Breast epithelium (tissue), 3 donors: ENCODE data around the gene RXRB.

ENCODE experiments used
- POLR2A ChIP-seq: fragments of 450-650 bp; IDR thresholded peaks from one replicate; pipeline ENCODE4 v1.6.1; 2016; ENCODE audit warnings: antibody characterized with exemption, mild to moderate bottlenecking, moderate library complexity
- POLR2AphosphoS5 ChIP-seq, 3 donors: sonication (generic); formaldehyde crosslinking; IDR thresholded peaks; one replicate each; pipeline ENCODE4 v1.6.1; 2017; ENCODE audit warnings: antibody characterized with exemption in 3 of 3
- TF ChIP-seq, protein P1 (sequence below), 3 donors: fragments of 450-650 bp; IDR thresholded peaks; one replicate each; pipeline ENCODE4 v1.5.1; 2016 to 2017; ENCODE audit warnings: antibody characterized with exemption in 3 of 3, mild to moderate bottlenecking in 3 of 3, moderate library complexity in 3 of 3

DNA sequence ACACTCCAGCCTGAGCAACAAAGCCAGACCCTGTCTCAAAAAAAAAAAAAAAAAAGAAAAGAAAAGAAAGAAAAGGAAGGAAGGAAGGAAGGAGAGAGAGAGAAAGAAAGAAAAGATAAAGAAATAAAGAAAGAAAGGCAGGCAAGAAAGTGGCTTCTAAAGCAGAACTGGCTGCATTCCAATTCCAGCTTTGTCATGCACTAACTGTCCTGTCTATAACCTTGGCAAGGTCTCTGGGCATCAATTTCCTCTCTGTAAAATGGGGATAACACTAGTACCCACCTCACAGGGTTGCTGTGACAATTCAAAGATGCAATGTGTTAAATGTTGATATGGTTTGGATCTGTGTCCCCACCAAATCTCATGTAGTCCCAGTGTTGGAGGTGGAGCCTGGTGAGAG lies 35.9 kb upstream of the RXRB start:
- TF ChIP-seq, protein P1, sequence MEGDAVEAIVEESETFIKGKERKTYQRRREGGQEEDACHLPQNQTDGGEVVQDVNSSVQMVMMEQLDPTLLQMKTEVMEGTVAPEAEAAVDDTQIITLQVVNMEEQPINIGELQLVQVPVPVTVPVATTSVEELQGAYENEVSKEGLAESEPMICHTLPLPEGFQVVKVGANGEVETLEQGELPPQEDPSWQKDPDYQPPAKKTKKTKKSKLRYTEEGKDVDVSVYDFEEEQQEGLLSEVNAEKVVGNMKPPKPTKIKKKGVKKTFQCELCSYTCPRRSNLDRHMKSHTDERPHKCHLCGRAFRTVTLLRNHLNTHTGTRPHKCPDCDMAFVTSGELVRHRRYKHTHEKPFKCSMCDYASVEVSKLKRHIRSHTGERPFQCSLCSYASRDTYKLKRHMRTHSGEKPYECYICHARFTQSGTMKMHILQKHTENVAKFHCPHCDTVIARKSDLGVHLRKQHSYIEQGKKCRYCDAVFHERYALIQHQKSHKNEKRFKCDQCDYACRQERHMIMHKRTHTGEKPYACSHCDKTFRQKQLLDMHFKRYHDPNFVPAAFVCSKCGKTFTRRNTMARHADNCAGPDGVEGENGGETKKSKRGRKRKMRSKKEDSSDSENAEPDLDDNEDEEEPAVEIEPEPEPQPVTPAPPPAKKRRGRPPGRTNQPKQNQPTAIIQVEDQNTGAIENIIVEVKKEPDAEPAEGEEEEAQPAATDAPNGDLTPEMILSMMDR (IDR thresholded peaks at IDR 0.05): no peak
- TF ChIP-seq POLR2AphosphoS5 (IDR thresholded peaks at IDR 0.05): no peak
- TF ChIP-seq POLR2A: no peak
